H54 (cell line): ENCODE data around the gene ANXA1.

Experiments used
- DNase-seq: peaks from one replicate; pipeline ENCODE4 v3.0.0; 2011; ENCODE audit warnings: low spot score, mixed read lengths; ENCODE audit not compliant: insufficient read length
- FAIRE-seq: peaks from 3 replicates; lab custom pipeline; 2011; peaks lifted over from hg19 to GRCh38; lab: Jason Lieb, UNC
- POLR2A ChIP-seq: IDR thresholded peaks from 2 replicates; pipeline ENCODE4 v1.6.1; 2011; ENCODE audit warnings: low read depth, mild to moderate bottlenecking, low read length

The ANXA1 gene, protein sequence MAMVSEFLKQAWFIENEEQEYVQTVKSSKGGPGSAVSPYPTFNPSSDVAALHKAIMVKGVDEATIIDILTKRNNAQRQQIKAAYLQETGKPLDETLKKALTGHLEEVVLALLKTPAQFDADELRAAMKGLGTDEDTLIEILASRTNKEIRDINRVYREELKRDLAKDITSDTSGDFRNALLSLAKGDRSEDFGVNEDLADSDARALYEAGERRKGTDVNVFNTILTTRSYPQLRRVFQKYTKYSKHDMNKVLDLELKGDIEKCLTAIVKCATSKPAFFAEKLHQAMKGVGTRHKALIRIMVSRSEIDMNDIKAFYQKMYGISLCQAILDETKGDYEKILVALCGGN

DNA sequence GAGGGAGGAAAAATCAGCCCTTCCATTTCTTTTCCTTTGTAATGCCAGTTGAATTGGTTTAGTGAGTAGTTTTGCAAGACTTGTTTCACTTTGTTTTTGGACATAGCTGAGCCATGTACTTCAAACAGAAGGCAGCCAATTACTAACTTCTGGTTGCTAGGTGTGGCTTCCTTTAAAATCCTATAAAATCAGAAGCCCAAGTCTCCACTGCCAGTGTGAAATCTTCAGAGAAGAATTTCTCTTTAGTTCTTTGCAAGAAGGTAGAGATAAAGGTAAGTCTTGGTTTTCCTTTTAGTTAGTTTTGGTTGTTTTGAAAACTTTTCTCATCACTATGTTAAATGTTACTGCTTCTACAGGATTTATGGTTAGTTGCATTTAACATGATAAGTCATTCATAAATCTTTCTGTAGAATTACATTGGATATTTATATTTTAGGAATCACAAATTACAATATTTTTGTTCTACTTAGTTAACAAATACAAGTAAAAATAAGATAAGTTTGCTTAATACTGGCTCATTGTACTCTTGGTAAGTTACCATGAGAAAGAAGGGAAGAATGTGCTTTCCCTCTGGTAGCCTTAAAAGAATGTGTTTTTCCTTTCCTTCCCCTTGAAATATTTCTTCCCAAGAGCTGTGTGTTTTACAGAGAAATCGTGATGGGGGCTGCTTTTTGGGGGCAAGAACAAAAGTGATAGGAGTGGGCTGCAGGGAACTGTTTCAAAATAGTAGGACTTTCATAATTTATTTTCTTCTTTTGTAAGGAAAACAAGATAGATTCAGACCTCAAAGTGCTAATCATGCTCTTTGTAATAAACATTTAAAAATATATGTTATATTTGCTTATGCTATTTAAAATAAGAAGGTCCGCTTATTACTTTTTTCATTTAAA, at the start of gene ANXA1:
Gene ANXA1, plus strand, starts transcription at position 213 of the 890 bp plus-strand sequence. CDS start 6,671 bp downstream, outside the sequence.
- TF ChIP-seq POLR2A = no peak
- peak; percentile 100 for FAIRE-seq
- peak; percentile 38 for DNase-seq

DNA sequence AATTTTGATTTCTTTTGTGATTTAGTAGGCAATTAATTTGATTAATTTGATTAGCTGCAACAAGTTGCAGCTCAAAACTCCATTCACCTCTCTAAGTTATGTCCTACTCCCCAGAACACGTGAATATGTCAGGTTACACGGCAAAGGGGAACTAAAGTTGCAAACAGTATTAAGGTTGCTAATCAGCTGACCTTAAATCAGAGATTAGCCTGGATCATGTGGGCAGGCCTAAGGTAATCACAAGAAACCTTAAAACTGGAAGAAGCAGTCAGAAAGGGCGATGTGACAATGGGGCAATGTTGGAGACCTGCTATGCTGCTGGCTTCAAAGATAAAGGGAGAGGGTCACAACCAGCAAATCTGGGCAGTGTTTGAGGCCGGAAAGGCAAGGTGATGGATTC, 47.3 kb upstream of the ANXA1 start:
- no peak for DNase-seq
- no peak for TF ChIP-seq POLR2A
- FAIRE-seq = no peak

DNA sequence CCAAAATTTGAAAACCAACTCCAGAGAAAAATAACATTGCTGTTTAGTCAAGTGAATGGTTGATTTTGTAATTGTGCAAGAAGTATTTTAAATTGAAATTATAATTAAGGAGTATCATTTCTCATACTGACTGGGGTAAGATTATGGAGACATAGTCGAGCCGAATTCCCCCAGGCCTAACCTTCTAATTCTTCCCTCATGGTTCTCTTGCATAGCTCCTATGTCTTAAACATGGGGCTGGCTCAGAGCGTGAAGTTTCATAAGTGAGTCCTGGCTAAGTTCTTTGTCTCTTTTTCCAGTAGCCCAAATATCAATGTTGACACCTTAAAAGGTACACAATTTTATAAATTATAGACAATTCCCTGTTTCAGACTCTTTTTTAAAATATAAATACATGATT, 46.7 kb upstream of the ANXA1 start:
- FAIRE-seq = no peak
- no peak for TF ChIP-seq POLR2A
- DNase-seq = no peak

DNA sequence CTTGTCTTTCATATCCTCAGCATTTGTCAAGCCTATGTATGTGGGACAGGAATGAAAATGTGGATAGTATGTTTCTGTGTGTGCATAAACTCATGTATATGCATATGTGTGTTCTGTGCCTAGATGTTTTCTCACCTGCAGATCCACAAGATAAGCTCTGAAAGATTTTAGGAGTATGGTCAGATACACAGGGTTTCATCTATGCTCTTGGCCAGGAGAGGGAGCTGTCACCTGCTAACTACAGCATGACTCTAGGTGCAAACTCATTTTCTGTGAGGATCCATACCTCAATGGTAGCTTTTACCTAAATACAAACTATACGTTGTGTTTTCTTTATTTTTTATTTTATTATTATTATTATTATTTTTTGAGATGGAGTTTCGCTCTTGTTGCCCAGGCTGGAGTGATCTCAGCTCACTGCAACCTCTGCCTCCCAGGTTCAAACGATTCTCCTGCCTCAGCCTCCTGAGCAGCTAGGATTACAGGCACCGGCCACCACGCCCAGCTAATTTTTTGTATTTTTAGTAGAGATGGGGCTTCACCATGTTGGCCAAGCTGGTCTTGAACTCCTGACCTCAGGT, 44.1 kb upstream of the ANXA1 start:
- DNase-seq = peak; percentile 26
- FAIRE-seq = peak; percentile 100

DNA sequence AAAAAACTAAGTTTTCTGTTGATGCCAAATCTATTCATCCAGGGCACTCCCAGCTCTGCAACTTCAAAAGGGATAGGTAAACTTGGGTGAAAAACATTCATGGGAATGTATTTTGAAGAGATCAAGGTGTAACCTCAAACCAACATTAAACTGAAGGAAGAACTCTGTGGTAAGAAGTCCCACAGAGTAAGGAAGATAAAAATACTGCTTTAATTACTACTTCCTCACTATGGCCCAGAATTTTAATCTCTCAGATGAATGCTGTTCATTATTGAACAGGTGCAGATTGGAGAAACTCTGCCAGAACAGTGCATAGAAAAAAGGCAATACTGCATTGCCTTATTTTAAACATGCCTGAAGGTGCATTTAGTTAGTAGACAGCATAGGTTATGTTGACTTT, 37.6 kb upstream of the ANXA1 start:
- TF ChIP-seq POLR2A = no peak
- DNase-seq (no peak), FAIRE-seq (peak; percentile 11)

DNA sequence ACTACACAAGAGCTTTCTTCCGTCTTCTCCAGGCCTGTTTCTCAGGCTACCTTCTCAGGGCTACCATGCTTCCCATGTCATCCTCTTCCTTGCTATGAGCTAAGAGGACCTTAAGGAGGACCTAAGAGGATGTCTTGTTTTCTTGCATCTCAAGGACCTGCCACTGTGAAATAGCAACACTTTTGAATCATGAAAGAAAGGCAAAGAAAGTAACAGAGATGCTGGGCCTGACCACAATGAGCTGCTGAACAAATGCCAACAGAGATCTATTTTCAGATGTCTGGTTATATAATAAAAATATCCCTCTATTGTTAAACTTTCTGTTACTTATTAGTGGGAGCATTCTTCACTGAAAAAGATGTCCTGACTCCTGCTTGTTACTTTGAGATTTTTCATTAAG, 36.7 kb upstream of the ANXA1 start:
- TF ChIP-seq POLR2A = no peak
- DNase-seq = no peak
- FAIRE-seq = peak; percentile 96

DNA sequence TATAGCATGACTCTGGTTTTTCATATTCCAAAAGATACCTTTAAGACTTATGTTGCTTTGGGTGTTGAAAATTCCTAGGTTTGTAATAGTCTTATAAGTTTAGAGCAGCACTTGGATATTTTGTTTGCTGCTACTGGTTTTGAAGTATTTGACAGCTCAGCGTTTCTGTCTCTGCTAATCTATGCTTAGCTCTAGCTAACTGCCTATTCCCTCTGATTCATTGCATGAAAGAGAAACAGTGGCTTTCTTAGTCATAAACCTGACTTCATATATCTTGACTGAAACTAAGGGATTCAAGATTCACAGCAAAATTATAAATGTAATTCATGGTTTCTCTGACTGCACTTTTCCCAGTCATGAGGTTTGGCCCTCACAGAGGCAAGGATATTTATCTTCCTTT, 35.6 kb upstream of the ANXA1 start:
- FAIRE-seq = peak; percentile 100

DNA sequence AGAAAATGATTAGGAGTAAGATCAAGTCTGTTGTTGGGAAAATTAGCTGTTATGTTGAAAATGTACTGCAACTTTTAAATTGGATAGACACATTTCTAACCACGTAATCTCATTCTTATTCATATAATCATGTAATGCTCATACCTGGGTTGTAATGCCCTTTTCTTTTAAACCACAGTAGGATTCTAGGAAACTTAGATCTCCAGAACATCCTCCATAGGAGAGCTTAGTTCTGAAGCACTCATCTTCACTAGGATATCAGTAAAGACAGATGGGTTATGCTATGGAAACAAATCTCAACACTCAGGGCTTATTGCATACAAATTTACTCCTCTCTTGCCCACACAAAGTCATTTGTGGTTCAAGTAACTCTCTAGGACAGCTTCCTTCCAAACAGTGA, 34.8 kb upstream of the ANXA1 start:
- DNase-seq (no peak), FAIRE-seq (no peak)
- no peak for TF ChIP-seq POLR2A

More for the DNA sequence above, 35.6 kb upstream of the ANXA1 start:
- no peak for TF ChIP-seq POLR2A
- peak; percentile 37 for DNase-seq

DNA sequence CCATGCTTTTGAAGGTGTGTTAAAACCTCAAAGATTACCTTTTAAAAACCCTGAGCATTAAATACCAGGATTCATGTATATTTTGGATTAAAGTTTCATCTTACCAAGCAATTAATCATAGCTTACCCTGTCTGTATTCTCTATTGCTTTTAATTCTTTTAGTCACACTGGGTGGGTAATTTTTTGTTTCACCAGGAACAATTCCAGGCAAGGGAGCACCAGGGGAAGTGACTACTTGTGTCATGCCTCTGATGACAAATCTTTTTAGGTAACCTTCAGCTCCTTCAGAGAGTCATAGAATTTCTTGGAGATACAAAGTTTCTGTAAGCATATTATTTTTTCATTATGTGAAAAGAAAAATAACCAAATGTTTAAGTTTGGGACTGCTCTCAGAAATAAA, 33.4 kb upstream of the ANXA1 start:
- TF ChIP-seq POLR2A = no peak
- FAIRE-seq (no peak), DNase-seq (no peak)

DNA sequence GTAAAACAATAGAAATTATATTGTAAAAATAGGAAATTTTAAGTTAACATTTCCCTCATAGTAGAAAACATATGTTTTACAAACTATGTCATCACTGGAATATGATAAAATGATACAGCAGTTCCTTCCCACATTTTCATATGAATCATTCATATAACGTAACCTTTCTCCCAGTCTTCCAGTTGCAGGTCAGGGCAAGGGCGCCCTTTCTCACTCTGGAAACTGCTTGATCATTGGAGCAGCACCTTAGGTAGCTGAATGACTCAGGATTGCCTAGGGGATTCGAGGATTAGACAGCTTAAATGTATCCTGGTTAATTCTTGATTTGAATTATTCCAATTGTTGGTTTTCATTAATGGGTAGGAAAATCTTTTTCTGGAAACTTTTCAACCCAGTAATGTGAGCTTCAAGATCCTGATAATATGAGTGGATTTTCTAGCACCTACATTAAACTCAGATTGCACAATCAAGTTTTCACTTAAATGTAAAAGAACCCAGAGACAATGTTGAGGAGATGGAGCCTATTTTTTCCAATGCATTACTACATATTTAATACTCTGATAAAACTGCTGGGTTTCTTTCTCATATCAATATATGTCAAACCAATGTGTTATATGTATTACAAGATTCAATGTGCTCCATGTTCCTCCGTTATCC, 32.6 kb upstream of the ANXA1 start:
- TF ChIP-seq POLR2A = no peak
- peak; percentile 100 for FAIRE-seq
- peak; percentile 58 for DNase-seq

DNA sequence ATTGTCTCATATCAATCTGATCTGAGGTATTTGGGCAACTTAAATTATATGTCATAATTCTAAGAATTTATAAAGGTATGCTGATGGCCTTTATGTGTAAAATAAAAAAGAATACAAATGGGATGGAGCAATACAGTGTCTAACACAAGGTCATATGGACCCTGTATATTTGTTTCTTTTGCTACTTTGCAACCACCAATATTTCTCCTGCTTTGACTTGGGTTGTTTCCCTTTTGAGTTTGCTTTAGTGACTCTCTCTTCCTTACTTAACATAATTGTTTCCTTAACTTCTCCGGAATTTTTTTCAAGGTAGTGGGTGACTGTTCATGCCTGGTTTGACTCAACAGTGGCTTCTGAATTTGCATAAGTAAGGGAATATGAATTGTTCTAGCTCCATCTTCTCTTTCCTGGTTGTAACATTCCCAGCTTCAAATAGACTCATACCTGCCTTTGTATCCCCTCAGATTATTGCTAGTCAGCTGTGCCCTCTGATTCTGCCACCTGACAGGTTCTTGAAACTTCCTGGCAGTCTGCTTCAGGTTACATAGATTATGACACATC, 30.2 kb upstream of the ANXA1 start:
- DNase-seq (no peak), FAIRE-seq (no peak)
- no peak for TF ChIP-seq POLR2A

DNA sequence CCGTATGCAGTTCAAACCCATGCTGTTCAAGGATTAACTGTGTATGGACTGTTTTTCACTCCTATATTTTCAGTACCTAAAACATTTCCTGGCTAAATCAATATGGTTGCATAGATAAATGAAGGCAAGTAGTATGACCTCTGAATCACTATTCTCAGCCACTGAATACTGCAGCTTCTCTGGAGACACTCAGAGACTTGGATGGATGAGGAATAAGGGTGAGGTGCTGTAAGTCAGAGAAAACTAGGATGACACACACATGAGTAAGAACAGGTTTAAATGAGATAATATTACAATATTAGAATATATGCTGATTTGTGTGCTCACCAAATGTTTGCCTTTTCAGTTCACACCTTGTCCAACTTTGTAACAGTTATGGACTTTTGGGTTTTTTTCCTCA, 26.0 kb upstream of the ANXA1 start:
- FAIRE-seq (peak; percentile 94), DNase-seq (no peak)
- no peak for TF ChIP-seq POLR2A

DNA sequence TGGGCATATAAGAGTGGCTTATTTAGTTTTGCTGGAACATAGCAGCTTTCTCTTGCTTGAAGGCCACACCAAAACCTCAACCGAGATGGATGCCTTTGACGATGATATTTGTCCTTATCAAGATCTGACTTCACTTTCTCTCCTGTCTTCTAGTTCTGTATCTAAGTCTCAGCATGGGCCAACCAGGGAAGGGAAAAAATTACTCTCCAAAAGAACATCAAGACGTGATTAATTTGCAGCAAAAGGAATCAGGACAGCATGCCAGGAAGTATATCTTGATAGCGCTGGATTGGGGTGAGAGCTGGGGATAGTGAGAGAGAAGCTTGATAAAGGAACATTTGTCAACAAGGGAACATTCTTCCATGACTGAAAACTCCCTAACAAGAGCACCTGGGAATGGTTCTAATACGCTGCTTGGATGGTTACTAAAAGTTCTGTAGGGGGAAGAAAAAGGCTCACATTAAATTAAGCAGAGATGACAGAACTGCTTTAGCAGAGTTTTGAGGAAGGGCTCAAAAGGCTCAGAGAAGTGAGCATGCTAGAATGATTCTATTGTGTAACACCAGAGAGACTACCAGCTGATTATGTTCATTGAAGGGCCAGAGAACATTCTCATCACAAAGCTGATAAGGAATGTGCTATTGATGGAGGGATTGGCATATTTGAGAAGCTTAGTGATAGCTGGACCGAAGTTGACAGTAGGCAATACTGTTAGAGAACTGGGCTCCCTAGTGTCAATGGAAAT, 21.6 kb upstream of the ANXA1 start:
- DNase-seq = no peak
- peak; percentile 73 for FAIRE-seq
- no peak for TF ChIP-seq POLR2A
